ENCODE measurements around the gene KCNJ11. TPM values are rescaled to one million over a fixed set of nuclear protein-coding genes. Genes with fewer than 3 reads are reported as not detected.

KCNJ11 gene
- total RNA-seq, 1 experiment from 2014 or later: 7.5 TPM

DNA sequence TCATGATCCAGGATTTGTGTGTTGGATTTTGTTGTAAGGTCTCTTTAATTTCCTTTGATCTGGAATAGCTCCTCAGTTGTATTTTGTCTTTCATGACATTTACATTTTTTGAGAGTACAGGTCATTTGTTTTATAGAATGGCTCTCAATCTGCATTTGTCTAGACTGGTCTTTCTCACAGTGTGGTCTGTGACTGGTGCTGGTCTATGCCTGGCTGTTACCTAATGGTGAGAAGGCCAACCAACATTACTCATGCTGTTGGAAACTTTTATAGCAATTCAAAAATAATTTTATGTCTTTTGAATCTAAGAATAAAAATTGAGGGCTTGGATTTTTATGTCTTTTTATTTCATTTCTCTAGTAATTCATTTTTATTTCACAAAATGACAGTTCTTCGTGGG lies 40.8 kb downstream of the KCNJ11 start:
- Histone ChIP-seq H3K27ac (ENCODE audit: low read depth, low read length) (no peak overlapping the region), H3K4me3 (replicated peaks in 1 of 2; ENCODE audit: low read depth in 1 of 2, low read length in 2 of 2) (no peak overlapping the region), H3K27me3 (ENCODE audit: insufficient read depth, low read length) (no peaks in the 10 kb centered on the region), H4K20me1 (ENCODE audit: insufficient read depth) (no peaks in the 10 kb centered on the region), H3K4me1 (ENCODE audit: control insufficient read depth in 1 of 2, insufficient read depth in 2 of 2, low read length in 2 of 2) (peaks cover 3 to 15% of the 10 kb centered on the region in 2 experiments; a peak in 3 of 4 replicates), H3K9me2 (ENCODE audit: insufficient read depth) (0 out of 2 replicates have a peak, but pooled peaks cover 3% of the 10 kb centered on the region), H3K9ac (ENCODE audit: low read length) (no peak overlapping the region), H3K36me3 (ENCODE audit: control insufficient read depth in 1 of 2, insufficient read depth in 2 of 2, low read length in 2 of 2) (no peaks in the 10 kb centered on the region), H2AFZ (ENCODE audit: low read depth, low read length, poor library complexity, severe bottlenecking) (no peak overlapping the region), H3K4me2 (ENCODE audit: low read length) (no peak overlapping the region), H3K9me3 (ENCODE audit: control insufficient read depth in 1 of 2, insufficient read depth in 1 of 2, low read depth in 1 of 2, low read length in 2 of 2) (no peaks in the 10 kb centered on the region), H3K79me2 (ENCODE audit: insufficient read depth, low read length) (no peaks in the 10 kb centered on the region)
- CTCF ChIA-PET: no interaction called here
- ATAC-seq (no peak), DNase-seq (ENCODE audit: low read depth, low spot score) (no peak)
- intact Hi-C loops (cut with micrococcal nuclease): no loop called here
- POLR2A ChIA-PET: interaction anchor here (0.7 kb wide), 1 partner anchor 115 kb away, joined by 3 read pairs; no protein-coding TSS in a partner anchor
- BruUV-seq (replicated peaks): no TSS peak
- RAD21 ChIA-PET (ENCODE audit: low non-redundant PET in 1 of 2, low total read pairs in 2 of 2, uncharacterized antibody in 2 of 2, unreplicated experiment in 2 of 2): interaction anchor here in 1 of 2 experiments (0.6 kb wide), 1 partner anchor 29 kb away, joined by 3 read pairs; no protein-coding TSS in a partner anchor
- TF ChIP-seq, protein P1, sequence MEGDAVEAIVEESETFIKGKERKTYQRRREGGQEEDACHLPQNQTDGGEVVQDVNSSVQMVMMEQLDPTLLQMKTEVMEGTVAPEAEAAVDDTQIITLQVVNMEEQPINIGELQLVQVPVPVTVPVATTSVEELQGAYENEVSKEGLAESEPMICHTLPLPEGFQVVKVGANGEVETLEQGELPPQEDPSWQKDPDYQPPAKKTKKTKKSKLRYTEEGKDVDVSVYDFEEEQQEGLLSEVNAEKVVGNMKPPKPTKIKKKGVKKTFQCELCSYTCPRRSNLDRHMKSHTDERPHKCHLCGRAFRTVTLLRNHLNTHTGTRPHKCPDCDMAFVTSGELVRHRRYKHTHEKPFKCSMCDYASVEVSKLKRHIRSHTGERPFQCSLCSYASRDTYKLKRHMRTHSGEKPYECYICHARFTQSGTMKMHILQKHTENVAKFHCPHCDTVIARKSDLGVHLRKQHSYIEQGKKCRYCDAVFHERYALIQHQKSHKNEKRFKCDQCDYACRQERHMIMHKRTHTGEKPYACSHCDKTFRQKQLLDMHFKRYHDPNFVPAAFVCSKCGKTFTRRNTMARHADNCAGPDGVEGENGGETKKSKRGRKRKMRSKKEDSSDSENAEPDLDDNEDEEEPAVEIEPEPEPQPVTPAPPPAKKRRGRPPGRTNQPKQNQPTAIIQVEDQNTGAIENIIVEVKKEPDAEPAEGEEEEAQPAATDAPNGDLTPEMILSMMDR (IDR thresholded peaks at IDR 0.05 in 2 of 3, conservative IDR thresholded peaks at IDR 0.05 in 1 of 3; ENCODE audit: borderline replicate concordance in 1 of 3, insufficient read depth in 1 of 3, low read depth in 2 of 3, low read length in 2 of 3): no peak
- TF ChIP-seq SIN3A (IDR thresholded peaks at IDR 0.05; ENCODE audit: low read depth) (no peak), POLR2A (IDR thresholded peaks at IDR 0.05; ENCODE audit: borderline replicate concordance, extremely low read depth, insufficient read depth, insufficient read length) (no peak)
- TF ChIP-seq, protein P2, sequence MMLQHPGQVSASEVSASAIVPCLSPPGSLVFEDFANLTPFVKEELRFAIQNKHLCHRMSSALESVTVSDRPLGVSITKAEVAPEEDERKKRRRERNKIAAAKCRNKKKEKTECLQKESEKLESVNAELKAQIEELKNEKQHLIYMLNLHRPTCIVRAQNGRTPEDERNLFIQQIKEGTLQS (IDR thresholded peaks at IDR 0.05): no peak

DNA sequence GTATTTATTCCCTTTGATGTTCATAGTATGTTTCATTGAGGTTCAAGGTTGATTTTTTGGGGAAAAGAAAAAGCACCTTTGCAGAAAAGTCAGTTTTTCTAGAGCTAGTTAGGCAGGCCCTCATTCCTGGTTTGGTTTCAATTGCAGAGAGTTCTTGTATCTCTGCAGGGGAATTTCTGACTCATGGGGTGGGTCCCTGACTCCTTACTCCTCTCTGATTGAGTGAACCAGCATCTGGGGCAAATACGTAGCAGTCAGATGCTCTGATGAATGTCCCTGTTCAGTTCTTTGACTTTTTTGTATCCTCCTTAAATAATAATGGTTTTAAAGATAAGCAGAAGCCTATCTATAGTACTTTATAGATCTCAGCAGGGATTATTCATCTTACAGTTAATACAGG lies 44.6 kb downstream of the KCNJ11 start:
- Histone ChIP-seq H3K36me3 (ENCODE audit: control insufficient read depth in 1 of 2, insufficient read depth in 2 of 2, low read length in 2 of 2) (no peaks in the 10 kb centered on the region), H3K9me2 (ENCODE audit: insufficient read depth) (0 out of 2 replicates have a peak, but pooled peaks cover 3% of the 10 kb centered on the region), H3K27me3 (ENCODE audit: insufficient read depth, low read length) (no peaks in the 10 kb centered on the region), H3K4me3 (replicated peaks in 1 of 2; ENCODE audit: low read depth in 1 of 2, low read length in 2 of 2) (no peak overlapping the region; a peak in 1 of 4 replicates), H2AFZ (ENCODE audit: low read depth, low read length, poor library complexity, severe bottlenecking) (no peak overlapping the region), H3K4me1 (ENCODE audit: control insufficient read depth in 1 of 2, insufficient read depth in 2 of 2, low read length in 2 of 2) (peaks cover 3 to 12% of the 10 kb centered on the region in 2 experiments; a peak in 3 of 4 replicates), H4K20me1 (ENCODE audit: insufficient read depth) (no peaks in the 10 kb centered on the region), H3K79me2 (ENCODE audit: insufficient read depth, low read length) (no peaks in the 10 kb centered on the region), H3K27ac (ENCODE audit: low read depth, low read length) (no peak overlapping the region), H3K4me2 (ENCODE audit: low read length) (peak overlapping the region; percentile 52), H3K9me3 (ENCODE audit: control insufficient read depth in 1 of 2, insufficient read depth in 1 of 2, low read depth in 1 of 2, low read length in 2 of 2) (no peaks in the 10 kb centered on the region), H3K9ac (ENCODE audit: low read length) (no peak overlapping the region)
- peak; percentile 56 for DNase-seq (ENCODE audit: low read depth, low spot score)
- no TSS peak for BruUV-seq (replicated peaks)
- CTCF ChIA-PET: no interaction called here
- ATAC-seq: peak; percentile 72; the same call in 1 of the 2 replicates
- POLR2A ChIA-PET: no interaction called here
- intact Hi-C loops (cut with micrococcal nuclease): no loop called here
- RAD21 ChIA-PET (ENCODE audit: low non-redundant PET in 1 of 2, low total read pairs in 2 of 2, uncharacterized antibody in 2 of 2, unreplicated experiment in 2 of 2): no interaction called here
- TF ChIP-seq CBX3 (IDR thresholded peaks at IDR 0.05; ENCODE audit: low read depth) (no peak), EZH2phosphoT487 (IDR thresholded peaks at IDR 0.05; ENCODE audit: borderline replicate concordance) (no peak), TCF7L2 (IDR thresholded peaks at IDR 0.05; ENCODE audit: borderline replicate concordance, extremely low read depth, insufficient read depth, insufficient read length) (no peak), YY1 (IDR thresholded peaks at IDR 0.05; ENCODE audit: extremely low read depth, insufficient replicate concordance, low read depth, low read length) (no peak), EGR1 (IDR thresholded peaks at IDR 0.05; ENCODE audit: low read depth) (no peak), ZFX (IDR thresholded peaks at IDR 0.05) (no peak)
- TF ChIP-seq, protein P3, sequence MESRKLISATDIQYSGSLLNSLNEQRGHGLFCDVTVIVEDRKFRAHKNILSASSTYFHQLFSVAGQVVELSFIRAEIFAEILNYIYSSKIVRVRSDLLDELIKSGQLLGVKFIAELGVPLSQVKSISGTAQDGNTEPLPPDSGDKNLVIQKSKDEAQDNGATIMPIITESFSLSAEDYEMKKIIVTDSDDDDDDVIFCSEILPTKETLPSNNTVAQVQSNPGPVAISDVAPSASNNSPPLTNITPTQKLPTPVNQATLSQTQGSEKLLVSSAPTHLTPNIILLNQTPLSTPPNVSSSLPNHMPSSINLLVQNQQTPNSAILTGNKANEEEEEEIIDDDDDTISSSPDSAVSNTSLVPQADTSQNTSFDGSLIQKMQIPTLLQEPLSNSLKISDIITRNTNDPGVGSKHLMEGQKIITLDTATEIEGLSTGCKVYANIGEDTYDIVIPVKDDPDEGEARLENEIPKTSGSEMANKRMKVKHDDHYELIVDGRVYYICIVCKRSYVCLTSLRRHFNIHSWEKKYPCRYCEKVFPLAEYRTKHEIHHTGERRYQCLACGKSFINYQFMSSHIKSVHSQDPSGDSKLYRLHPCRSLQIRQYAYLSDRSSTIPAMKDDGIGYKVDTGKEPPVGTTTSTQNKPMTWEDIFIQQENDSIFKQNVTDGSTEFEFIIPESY (IDR thresholded peaks at IDR 0.05; ENCODE audit: extremely low read depth, insufficient replicate concordance, low read length): no peak
- TF ChIP-seq, protein P4, sequence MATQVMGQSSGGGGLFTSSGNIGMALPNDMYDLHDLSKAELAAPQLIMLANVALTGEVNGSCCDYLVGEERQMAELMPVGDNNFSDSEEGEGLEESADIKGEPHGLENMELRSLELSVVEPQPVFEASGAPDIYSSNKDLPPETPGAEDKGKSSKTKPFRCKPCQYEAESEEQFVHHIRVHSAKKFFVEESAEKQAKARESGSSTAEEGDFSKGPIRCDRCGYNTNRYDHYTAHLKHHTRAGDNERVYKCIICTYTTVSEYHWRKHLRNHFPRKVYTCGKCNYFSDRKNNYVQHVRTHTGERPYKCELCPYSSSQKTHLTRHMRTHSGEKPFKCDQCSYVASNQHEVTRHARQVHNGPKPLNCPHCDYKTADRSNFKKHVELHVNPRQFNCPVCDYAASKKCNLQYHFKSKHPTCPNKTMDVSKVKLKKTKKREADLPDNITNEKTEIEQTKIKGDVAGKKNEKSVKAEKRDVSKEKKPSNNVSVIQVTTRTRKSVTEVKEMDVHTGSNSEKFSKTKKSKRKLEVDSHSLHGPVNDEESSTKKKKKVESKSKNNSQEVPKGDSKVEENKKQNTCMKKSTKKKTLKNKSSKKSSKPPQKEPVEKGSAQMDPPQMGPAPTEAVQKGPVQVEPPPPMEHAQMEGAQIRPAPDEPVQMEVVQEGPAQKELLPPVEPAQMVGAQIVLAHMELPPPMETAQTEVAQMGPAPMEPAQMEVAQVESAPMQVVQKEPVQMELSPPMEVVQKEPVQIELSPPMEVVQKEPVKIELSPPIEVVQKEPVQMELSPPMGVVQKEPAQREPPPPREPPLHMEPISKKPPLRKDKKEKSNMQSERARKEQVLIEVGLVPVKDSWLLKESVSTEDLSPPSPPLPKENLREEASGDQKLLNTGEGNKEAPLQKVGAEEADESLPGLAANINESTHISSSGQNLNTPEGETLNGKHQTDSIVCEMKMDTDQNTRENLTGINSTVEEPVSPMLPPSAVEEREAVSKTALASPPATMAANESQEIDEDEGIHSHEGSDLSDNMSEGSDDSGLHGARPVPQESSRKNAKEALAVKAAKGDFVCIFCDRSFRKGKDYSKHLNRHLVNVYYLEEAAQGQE (IDR thresholded peaks at IDR 0.05; ENCODE audit: low read depth): no peak

Measured in HCT116 (cell line).